H1 (cell line): ENCODE data around the gene KLK10.

Source experiments
- CTCF ChIP-seq, 3 experiments: IDR thresholded peaks; 1 replicate in 2 of 3; 2 replicates in 1 of 3; pipeline versions ENCODE4 v1.5.1 to v1.6.1; 2011; ENCODE audit warnings: low read length in 3 of 3, mild to moderate bottlenecking in 3 of 3, inconsistent platforms in 2 of 3, low read depth in 1 of 3, moderate library complexity in 1 of 3; ENCODE audit not compliant: insufficient read depth in 1 of 3; ENCODE audit errors: control extremely low read depth in 1 of 3
- NRF1 ChIP-seq: IDR thresholded peaks from 2 replicates; pipeline ENCODE4 v1.6.1; 2011; ENCODE audit warnings: mild to moderate bottlenecking, low read depth, low read length, improper control_type of control experiment

- TF ChIP-seq NRF1: no peak
- no peak for TF ChIP-seq CTCF (IDR thresholded peaks at IDR 0.05; ENCODE audit: control extremely low read depth in 1 of 3, insufficient read depth in 1 of 3, low read depth in 1 of 3, low read length in 3 of 3)
These were observed 21.4 kb downstream of the KLK10 start for GRCh38 chr19:50998061-50998460.
